PC-9 (cell line): ENCODE data around the gene DIP2C. TPM values are rescaled to one million over a fixed set of nuclear protein-coding genes. Genes with fewer than 3 reads are reported as not detected.

Experiments used
- BruUV-seq: library from RNA; stranded (reverse); fragments of 400-500 nt; replicated peaks from 2 replicates; lab custom pipeline; 2021; lab: Mats Ljungman, UMichigan
- CTCF ChIA-PET: fragments of 300-600 bp; sonication (Branson Sonifier 250); formaldehyde crosslinking; loops from one replicate; lab custom pipeline; 2022; ENCODE audit warnings: antibody characterized with exemption; lab: Charles Lee
- POLR2A ChIA-PET: fragments of 300-600 bp; sonication (Branson Sonifier 250); formaldehyde crosslinking; loops from one replicate; lab custom pipeline; 2022; ENCODE audit warnings: antibody characterized with exemption; ENCODE audit not compliant: unreplicated experiment; lab: Charles Lee
- DNase-seq, 2 experiments: peaks; one replicate each; pipeline versions ENCODE4 v3.0.0 to v3.0.0-alpha.2; 2015 to 2022; ENCODE audit warnings: mixed read lengths in 1 of 2
- H2AFZ ChIP-seq: fragments of 200-600 bp; sonication (generic); 2 replicates; pipeline ENCODE4 v1.8.1; 2017; ENCODE audit warnings: antibody characterized with exemption
- H3F3A ChIP-seq: fragments of 200-600 bp; sonication (generic); 2 replicates; pipeline ENCODE4 v1.8.1; 2017; ENCODE audit warnings: antibody characterized with exemption, mild to moderate bottlenecking, low read depth; ENCODE audit not compliant: insufficient read depth
- H3K27ac ChIP-seq: fragments of 200-600 bp; sonication (generic); 2 replicates; pipeline ENCODE4 v1.6.1; 2016; ENCODE audit warnings: mixed run types
- H3K27me3 ChIP-seq: fragments of 200-600 bp; sonication (generic); 2 replicates; pipeline ENCODE4 v1.6.1; 2016; ENCODE audit warnings: low read depth, mixed run types; ENCODE audit not compliant: insufficient read depth
- H3K36me3 ChIP-seq: fragments of 200-600 bp; sonication (generic); 2 replicates; pipeline ENCODE4 v1.6.1; 2016; ENCODE audit warnings: low read depth, mixed run types
- H3K4me1 ChIP-seq: fragments of 200-600 bp; sonication (generic); replicated peaks from 2 replicates; pipeline ENCODE4 v1.6.1; 2016; ENCODE audit warnings: mixed run types; ENCODE audit not compliant: insufficient read depth
- H3K4me2 ChIP-seq: fragments of 200-600 bp; sonication (generic); 2 replicates; pipeline ENCODE4 v1.6.1; 2017; ENCODE audit warnings: mixed run types
- H3K4me3 ChIP-seq: fragments of 200-600 bp; sonication (generic); 2 replicates; pipeline ENCODE4 v1.6.1; 2016; ENCODE audit warnings: mixed run types
- H3K79me2 ChIP-seq: fragments of 200-600 bp; sonication (generic); 2 replicates; pipeline ENCODE4 v1.6.1; 2017; ENCODE audit warnings: low read depth, mixed run types
- H3K9me2 ChIP-seq: fragments of 200-600 bp; sonication (generic); 2 replicates; pipeline ENCODE4 v1.8.1; 2017; ENCODE audit warnings: mild to moderate bottlenecking; ENCODE audit not compliant: insufficient read depth
- H3K9me3 ChIP-seq: fragments of 200-600 bp; sonication (generic); 2 replicates; pipeline ENCODE4 v1.8.1; 2016; ENCODE audit warnings: low read depth; ENCODE audit not compliant: insufficient read depth
- H4K20me1 ChIP-seq: fragments of 200-600 bp; sonication (generic); 2 replicates; pipeline ENCODE4 v1.8.1; 2017; ENCODE audit not compliant: insufficient read depth
- CTCF ChIP-seq: fragments of 200-600 bp; sonication (generic); conservative IDR thresholded peaks from 2 replicates; pipeline ENCODE4 v1.6.1; 2017; ENCODE audit warnings: mixed run types, antibody characterized with exemption, mild to moderate bottlenecking, moderate library complexity
- EZH2 ChIP-seq: fragments of 200-600 bp; sonication (generic); IDR thresholded peaks from 2 replicates; pipeline ENCODE4 v1.8.0; 2017; ENCODE audit warnings: antibody characterized with exemption, low read depth
- intact Hi-C: fragments of 100-400 bp; cut with micrococcal nuclease; formaldehyde crosslinking; loops from one replicate; pipeline ENCODE4 v1.10.0; 2022; ENCODE audit not compliant: unreplicated experiment
- total RNA-seq: library from RNA; stranded (reverse); gene quantifications from 2 replicates; pipeline ENCODE4 v1.2.3, GENCODE V29; 2021

The DIP2C gene
- total RNA-seq, 1 experiment from 2014 or later, result 0.83 TPM

GRCh38 chr10:618229-618989 lies 71.1 kb downstream of the DIP2C start:
- CTCF ChIA-PET, result no interaction called here
- no peak for TF ChIP-seq CTCF
- TF ChIP-seq EZH2, result no peak
- no peaks in the 10 kb centered on the region for H4K20me1 ChIP-seq

GRCh38 chr10:617471-617870 lies 72.0 kb downstream of the DIP2C start:
- Histone ChIP-seq H3K27me3 (peaks cover 41% of the 10 kb centered on the region; the same call in 1 of the 2 replicates), H3K4me3 (no peak overlapping the region), H3K4me1 (no peaks in the 10 kb centered on the region), H3K79me2 (no peaks in the 10 kb centered on the region), H3K4me2 (no peak overlapping the region), H3K9me2 (no peaks in the 10 kb centered on the region), H3K9me3 (no peaks in the 10 kb centered on the region), H2AFZ (no peak overlapping the region), H3K36me3 (no peaks in the 10 kb centered on the region), H3K27ac (no peak overlapping the region), H4K20me1 (no peaks in the 10 kb centered on the region), H3F3A (no peaks in the 10 kb centered on the region)
- ChIA-PET POLR2A (interaction anchor here (0.7 kb wide), 1 partner anchor 37 kb away, joined by 4 read pairs; no protein-coding TSS in a partner anchor), CTCF (no interaction called here)
- intact Hi-C loops, result no loop called here
- DNase-seq, result no peak
- no peak for TF ChIP-seq EZH2
- TF ChIP-seq CTCF, result no peak
- BruUV-seq, result no TSS peak

More at GRCh38 chr10:618229-618989, 71.1 kb downstream of the DIP2C start:
- peaks cover 45% of the 10 kb centered on the region for H3K27me3 ChIP-seq
- H3K4me3 ChIP-seq, result no peak overlapping the region
- no peaks in the 10 kb centered on the region for H3K9me2 ChIP-seq
- no peak overlapping the region for H3K27ac ChIP-seq
- no peak overlapping the region for H2AFZ ChIP-seq
- no peaks in the 10 kb centered on the region for H3K79me2 ChIP-seq
- H3K36me3 ChIP-seq, result no peaks in the 10 kb centered on the region
- POLR2A ChIA-PET, result interaction anchor here (0.7 kb wide), 1 partner anchor 38 kb away, joined by 4 read pairs; no protein-coding TSS in a partner anchor
- BruUV-seq, result no TSS peak
- no peak overlapping the region for H3K4me2 ChIP-seq
- intact Hi-C loops, result no loop called here
- H3K9me3 ChIP-seq, result no peaks in the 10 kb centered on the region
- no peaks in the 10 kb centered on the region for H3F3A ChIP-seq
- no peak for DNase-seq
- H3K4me1 ChIP-seq, result no peaks in the 10 kb centered on the region

GRCh38 chr10:615583-616152 lies 73.8 kb downstream of the DIP2C start:
- no peaks in the 10 kb centered on the region for H3K4me1 ChIP-seq
- BruUV-seq, result no TSS peak
- H3K4me2 ChIP-seq, result no peak overlapping the region
- H4K20me1 ChIP-seq, result no peaks in the 10 kb centered on the region
- no peaks in the 10 kb centered on the region for H3K36me3 ChIP-seq
- POLR2A ChIA-PET, result no interaction called here
- peaks cover 36% of the 10 kb centered on the region; the same call in 1 of the 2 replicates for H3K27me3 ChIP-seq
- intact Hi-C loops, result no loop called here
- H3F3A ChIP-seq, result no peaks in the 10 kb centered on the region
- CTCF ChIA-PET, result interaction anchor here (0.6 kb wide), 1 partner anchor 224 kb away, joined by 3 read pairs; no protein-coding TSS in a partner anchor
- TF ChIP-seq CTCF (no peak), EZH2 (no peak)
- no peak for DNase-seq
- H3K9me3 ChIP-seq, result no peaks in the 10 kb centered on the region
- H2AFZ ChIP-seq, result no peak overlapping the region
- no peaks in the 10 kb centered on the region for H3K79me2 ChIP-seq
- no peak overlapping the region for H3K27ac ChIP-seq
- no peaks in the 10 kb centered on the region for H3K9me2 ChIP-seq
- H3K4me3 ChIP-seq, result no peak overlapping the region
